LNCaP clone FGC (cell line): ENCODE results near the gene NR4A3.
"Not testable (repeated sequence)": the region's sequence is repeated elsewhere in the genome, so short reads cannot be mapped to it uniquely, and the experiment has no call there.

Experiments
- DNase-seq: peaks from one replicate; pipeline ENCODE4 v3.0.0-alpha.2; 2011; ENCODE audit warnings: low read depth
- H3K4me3 ChIP-seq: 2 replicates; pipeline ENCODE4 v1.5.1; 2011; ENCODE audit warnings: mild to moderate bottlenecking, low read depth, low read length, control low read depth
- CTCF ChIP-seq: IDR thresholded peaks from 2 replicates; pipeline ENCODE4 v1.5.1; 2012; ENCODE audit warnings: mild to moderate bottlenecking; ENCODE audit not compliant: control insufficient read depth, insufficient read depth; ENCODE audit errors: extremely low read depth

NR4A3 gene

GRCh38 chr9:99821396-99822108 is at the start of gene NR4A3:
NR4A3 (plus strand) TSS chr9:99821885; CDS start chr9:99828043, 6,158 bp downstream.
- peak; percentile 91 for DNase-seq
- peak within 1 kb of the TSS; percentile 89 for H3K4me3 ChIP-seq
- TF ChIP-seq CTCF, result peak; percentile 25; the same call in 1 of the 2 replicates

- no peak overlapping the region for H3K4me3 ChIP-seq
- TF ChIP-seq CTCF, result no peak
- no peak for DNase-seq
Measured at GRCh38 chr9:99773468-99774138, 48.1 kb upstream of the NR4A3 start.

- TF ChIP-seq CTCF, result no peak
- no peak overlapping the region for H3K4me3 ChIP-seq
- no peak for DNase-seq
Measured at GRCh38 chr9:99778308-99778707, 43.4 kb upstream of the NR4A3 start.

- DNase-seq, result no peak
- no peak for TF ChIP-seq CTCF
- no peak overlapping the region for H3K4me3 ChIP-seq
Measured at GRCh38 chr9:99778836-99779235, 42.8 kb upstream of the NR4A3 start.

- no peak overlapping the region for H3K4me3 ChIP-seq
- no peak for DNase-seq
- no peak for TF ChIP-seq CTCF
Measured at GRCh38 chr9:99779277-99779676, 42.4 kb upstream of the NR4A3 start.

GRCh38 chr9:99782349-99782748 is 39.3 kb upstream of the NR4A3 start:
- not testable (repeated sequence) for DNase-seq, H3K4me3 ChIP-seq

- no peak for TF ChIP-seq CTCF
- no peak overlapping the region for H3K4me3 ChIP-seq
- DNase-seq, result no peak
Measured at GRCh38 chr9:99782962-99783718, 38.5 kb upstream of the NR4A3 start.
